Fibroblast of skin of abdomen (primary cell): ENCODE measurements around the gene SHROOM2.

Experiments used
- DNase-seq: peaks from one replicate; pipeline ENCODE4 v3.0.0-alpha.2; 2013

SHROOM2 gene

DNA sequence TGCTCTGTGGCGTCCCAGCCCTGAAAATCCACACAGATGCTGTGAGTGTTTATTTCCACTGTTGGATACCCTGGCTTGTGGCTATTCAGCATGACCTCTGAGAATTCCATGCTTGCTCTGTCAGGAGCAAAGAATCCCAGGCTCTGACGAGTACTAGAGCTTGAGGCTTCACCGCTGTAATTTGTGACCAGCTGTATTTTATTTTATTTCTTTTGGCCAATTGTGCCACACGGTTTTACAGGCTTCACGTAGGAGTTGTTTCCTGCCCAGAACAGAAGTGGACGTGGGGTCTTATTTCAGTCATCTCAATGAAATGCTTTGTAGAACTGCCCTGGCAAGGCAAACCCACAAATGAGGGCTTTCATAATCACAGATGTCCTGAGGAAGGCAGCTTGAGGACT is 111.5 kb downstream of the SHROOM2 start:
- DNase-seq: peak; percentile 84

GRCh38 chrX:9899640-9900111 is 113.4 kb downstream of the SHROOM2 start:
- peak; percentile 53 for DNase-seq

DNA sequence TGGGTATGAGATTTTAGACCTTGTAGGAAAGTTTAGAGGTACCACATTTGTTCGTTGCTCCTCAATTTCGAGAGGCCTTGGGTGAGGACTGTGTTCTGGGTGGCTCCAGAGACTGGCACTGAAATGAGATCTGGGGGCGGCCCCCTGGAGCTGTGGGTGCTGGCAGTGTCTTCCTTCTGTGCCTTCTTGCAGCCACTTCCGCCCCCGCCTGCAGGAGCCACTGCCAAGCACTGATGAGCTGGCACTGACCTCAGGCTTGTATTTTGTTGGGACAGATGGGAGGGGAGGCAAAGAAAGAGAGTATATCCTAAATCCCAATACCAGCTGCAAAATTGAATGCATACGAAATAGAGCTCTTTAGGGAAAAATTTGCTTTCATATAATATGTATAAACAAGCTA is 116.4 kb downstream of the SHROOM2 start:
- no peak for DNase-seq

DNA sequence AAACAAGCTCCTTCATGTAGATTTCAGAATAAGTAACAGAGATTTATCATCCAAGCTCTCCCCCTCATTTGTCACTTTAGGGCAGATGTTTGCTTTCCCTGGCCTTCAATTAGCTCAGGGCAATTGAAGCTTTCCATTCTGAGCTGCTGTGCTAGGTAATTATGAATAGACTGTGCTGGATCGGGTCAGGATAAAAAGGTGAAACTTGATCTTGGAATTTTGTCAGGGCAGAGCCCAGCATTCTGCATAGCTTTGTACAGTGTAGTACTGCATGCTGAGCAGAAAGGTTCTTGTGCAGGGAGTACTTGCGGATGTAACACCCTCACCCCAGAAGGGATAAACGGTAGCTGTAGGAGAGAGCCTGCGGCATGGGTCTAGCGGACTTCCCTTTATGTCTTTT is 116.9 kb downstream of the SHROOM2 start:
- DNase-seq: no peak

DNA sequence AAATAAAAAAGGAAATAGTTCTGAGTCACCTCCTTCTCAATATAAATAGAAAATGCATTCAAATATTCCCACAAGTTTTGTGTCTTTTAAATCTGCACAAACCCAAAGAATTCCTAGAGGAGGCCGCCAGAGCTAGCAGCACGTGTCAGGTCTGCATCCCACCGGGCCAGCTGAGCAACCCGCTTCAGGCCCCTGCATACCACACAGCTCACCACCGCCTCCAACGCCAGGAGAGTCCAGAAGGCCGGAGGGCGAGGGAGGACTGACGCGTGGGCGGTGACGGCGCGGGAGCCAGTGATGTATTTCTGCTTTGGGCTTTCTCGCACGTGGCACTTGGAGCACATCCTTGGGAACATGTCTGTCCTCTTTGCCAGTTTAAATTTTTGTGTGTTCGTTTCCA is 119.1 kb downstream of the SHROOM2 start:
- DNase-seq: peak; percentile 33

- DNase-seq: no peak
These were observed 119.5 kb downstream of the SHROOM2 start for GRCh38 chrX:9905721-9906120.

DNA sequence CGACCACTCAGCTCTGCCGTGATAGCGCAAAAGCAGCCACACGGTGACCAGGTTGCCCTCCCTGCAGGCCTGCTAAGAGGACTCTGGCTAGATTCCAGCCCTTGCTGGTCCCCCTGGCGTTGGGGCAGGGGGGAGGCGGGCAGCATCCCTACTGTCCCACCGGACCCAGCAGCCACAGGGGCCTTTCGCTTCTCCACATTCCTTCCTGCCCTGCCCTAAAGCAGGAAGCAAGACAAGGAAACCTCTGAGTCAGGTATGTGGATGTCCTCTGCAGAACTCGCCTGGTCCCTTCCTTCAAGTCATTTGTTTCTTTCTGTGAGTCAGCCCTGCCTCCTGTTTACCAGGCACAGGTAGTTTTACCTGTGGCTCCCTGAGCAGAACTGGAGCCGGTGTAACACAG is 120.7 kb downstream of the SHROOM2 start:
- DNase-seq: no peak

GRCh38 chrX:9907645-9908387 is 121.6 kb downstream of the SHROOM2 start:
- peak; percentile 73 for DNase-seq

GRCh38 chrX:9909254-9909653 is 123.0 kb downstream of the SHROOM2 start:
- no peak for DNase-seq

DNA sequence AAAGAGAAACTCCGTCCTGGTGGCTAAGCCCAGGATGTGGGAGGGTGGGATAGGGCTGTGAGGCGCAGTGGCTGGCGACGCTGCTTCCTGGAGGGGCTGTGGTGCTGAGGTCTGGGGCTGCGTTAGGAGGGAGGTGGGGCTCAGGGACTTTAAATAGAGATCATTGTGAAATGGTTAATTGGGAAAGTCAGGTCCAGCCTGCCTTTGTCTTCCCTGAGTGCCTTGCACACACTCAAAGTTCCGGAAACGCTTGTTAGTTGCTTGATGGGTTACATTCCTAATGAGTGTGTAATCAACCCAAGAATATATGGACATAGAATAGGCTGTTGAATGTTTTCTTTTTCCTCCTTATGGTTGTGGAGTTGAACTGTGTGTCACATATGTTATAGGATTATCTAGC is 125.3 kb downstream of the SHROOM2 start:
- DNase-seq: peak; percentile 78

- DNase-seq: no peak
These were observed 126.3 kb downstream of the SHROOM2 start for GRCh38 chrX:9912351-9913145.

DNA sequence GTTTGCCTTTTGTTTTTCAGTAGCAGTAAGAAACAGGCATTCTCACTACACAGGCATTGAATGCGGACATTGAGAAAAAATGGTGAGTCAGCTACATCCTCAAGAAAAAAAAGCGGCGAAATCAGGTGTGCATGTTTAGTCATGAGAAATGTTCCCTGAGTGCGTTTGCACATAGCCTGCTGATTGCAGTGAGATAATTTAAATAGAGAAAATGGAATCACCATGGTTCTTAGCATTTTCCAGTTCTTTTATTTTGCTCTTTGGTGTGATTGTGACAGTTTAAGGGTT is 126.9 kb downstream of the SHROOM2 start:
- DNase-seq: no peak

DNA sequence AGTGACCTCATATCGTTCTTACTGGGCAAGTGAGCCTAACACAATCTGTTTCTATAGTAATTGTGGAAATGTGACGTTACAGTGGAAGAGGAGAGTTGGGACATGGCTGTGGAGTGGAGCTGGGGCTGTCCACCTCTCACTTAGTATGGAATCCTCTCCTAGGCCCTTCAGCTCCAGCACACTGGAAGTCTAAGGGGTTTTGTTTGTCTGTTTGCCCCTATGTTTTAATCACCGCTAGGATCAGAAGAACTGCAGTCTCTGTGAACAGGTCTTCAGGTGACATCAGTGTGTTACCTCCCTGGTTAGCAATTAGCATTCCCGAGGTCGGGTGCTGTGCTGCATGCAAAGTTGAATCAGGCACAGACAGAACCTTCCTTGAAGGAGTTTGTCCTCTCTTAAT is 131.6 kb downstream of the SHROOM2 start:
- DNase-seq: no peak

- no peak for DNase-seq
These were observed 133.5 kb downstream of the SHROOM2 start for GRCh38 chrX:9919632-9920172.

GRCh38 chrX:9921407-9921806 is 135.2 kb downstream of the SHROOM2 start:
- DNase-seq: no peak

GRCh38 chrX:9923357-9923756 is 137.1 kb downstream of the SHROOM2 start:
- no peak for DNase-seq

GRCh38 chrX:9926002-9926401 is 139.8 kb downstream of the SHROOM2 start:
- DNase-seq: no peak

GRCh38 chrX:9927698-9928482 is 141.7 kb downstream of the SHROOM2 start:
- no peak for DNase-seq

- DNase-seq: no peak
These were observed 149.2 kb downstream of the SHROOM2 start for GRCh38 chrX:9935436-9935835.

DNA sequence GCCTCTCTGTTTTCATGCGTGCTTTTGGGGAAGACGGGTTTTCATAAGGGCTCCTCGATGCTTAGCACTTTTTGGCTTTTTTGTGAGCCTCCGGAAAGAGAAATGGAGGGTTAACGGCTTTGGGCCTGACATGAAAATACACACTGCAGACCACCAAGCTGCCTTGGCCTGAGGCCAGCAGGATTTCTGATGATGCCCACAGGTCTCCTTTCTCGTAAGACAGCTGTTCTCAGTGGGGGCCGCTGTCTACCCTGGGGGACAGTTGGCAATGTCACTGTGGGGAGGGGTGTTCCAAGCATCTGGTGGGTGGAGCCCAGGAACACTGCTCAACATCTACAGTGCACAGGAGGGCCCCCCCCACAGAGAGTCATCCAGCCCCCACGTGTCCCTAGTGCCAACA is 151.5 kb downstream of the SHROOM2 start:
- DNase-seq: no peak

- no peak for DNase-seq
These were observed 152.3 kb downstream of the SHROOM2 start for GRCh38 chrX:9938516-9938915.

GRCh38 chrX:9940421-9940820 is 154.2 kb downstream of the SHROOM2 start:
- DNase-seq: peak; percentile 45

GRCh38 chrX:9942086-9942485 is 155.9 kb downstream of the SHROOM2 start:
- no peak for DNase-seq
